MM.1S (cell line): ENCODE results near the gene PAX1.

Source experiments
- CTCF ChIP-seq: fragments of 300-600 bp; sonication (generic); IDR thresholded peaks from 2 replicates; pipeline ENCODE4 v1.5.1; 2016; ENCODE audit warnings: antibody characterized with exemption, low read length, mixed read lengths
- EZH2 ChIP-seq: fragments of 300-600 bp; sonication (generic); optimal IDR thresholded peaks from 2 replicates; pipeline ENCODE3; 2017; ENCODE audit warnings: low read depth, mild to moderate bottlenecking, antibody characterized with exemption, low read length, mixed read lengths
- EZH2phosphoT487 ChIP-seq: fragments of 300-600 bp; sonication (generic); IDR thresholded peaks from 2 replicates; pipeline ENCODE4 v1.6.1; 2018; ENCODE audit warnings: antibody characterized with exemption, low read length

GRCh38 chr20:21741266-21741665 is 35.8 kb downstream of the PAX1 start:
- TF ChIP-seq CTCF (no peak), EZH2phosphoT487 (no peak), EZH2 (no peak)
